CD14-positive monocyte (primary cell): ENCODE results near the gene ASF1A. TPM values are rescaled to one million over a fixed set of nuclear protein-coding genes. Genes with fewer than 3 reads are reported as not detected.
A peak's percentile ranks its signal among the peaks of the same experiment; 100 is the strongest.

Experiments used
- DNase-seq, 3 donors: peaks; one replicate each; pipeline ENCODE4 v3.0.0-alpha.2; 2011 to 2022
- H2AFZ ChIP-seq: 2 replicates; pipeline ENCODE4 v1.6.0; 2012; ENCODE audit warnings: mild to moderate bottlenecking, low read depth, low read length, inconsistent platforms; ENCODE audit not compliant: insufficient read depth, poor library complexity, severe bottlenecking
- H3K27ac ChIP-seq, 2 donors: 1 replicate in 1 of 2; 2 replicates in 1 of 2; pipeline ENCODE4 v1.5.1; 2012 to 2013; ENCODE audit warnings: low read length in 2 of 2, control low read depth in 1 of 2, inconsistent platforms in 1 of 2, low read depth in 1 of 2, mild to moderate bottlenecking in 1 of 2
- H3K27me3 ChIP-seq, 2 donors: one replicate each; pipeline versions ENCODE4 v1.6.0 to v1.6.1; 2011 to 2013; ENCODE audit warnings: low read length in 2 of 2; ENCODE audit not compliant: control insufficient read depth in 2 of 2, insufficient read depth in 2 of 2
- H3K36me3 ChIP-seq, 2 donors: replicated peaks in 1 of 2; 1 replicate in 1 of 2; 2 replicates in 1 of 2; pipeline versions ENCODE4 v1.5.1 to v1.6.1; 2012 to 2013; ENCODE audit warnings: low read length in 2 of 2, control low read depth in 1 of 2, inconsistent platforms in 1 of 2, mild to moderate bottlenecking in 1 of 2; ENCODE audit not compliant: insufficient read depth in 2 of 2, control insufficient read depth in 1 of 2
- H3K4me1 ChIP-seq, 2 donors: 1 replicate in 1 of 2; 2 replicates in 1 of 2; pipeline versions ENCODE4 v1.5.1 to v1.6.1; 2012 to 2013; ENCODE audit warnings: low read length in 2 of 2, control low read depth in 1 of 2, inconsistent platforms in 1 of 2, mild to moderate bottlenecking in 1 of 2, moderate library complexity in 1 of 2; ENCODE audit not compliant: insufficient read depth in 2 of 2, control insufficient read depth in 1 of 2
- H3K4me2 ChIP-seq: replicated peaks from 2 replicates; pipeline ENCODE3; 2012; ENCODE audit warnings: low read length, moderate library complexity, mild to moderate bottlenecking; ENCODE audit not compliant: poor library complexity, severe bottlenecking; ENCODE audit errors: extremely low read depth
- H3K4me3 ChIP-seq, 3 experiments: fragments of 200-600 bp in 1 of 3; sonication (generic) in 1 of 3; replicated peaks in 1 of 3; 1 replicate in 2 of 3; 2 replicates in 1 of 3; pipeline ENCODE4 v1.5.1; 2011 to 2013; ENCODE audit warnings: low read length in 3 of 3, mild to moderate bottlenecking in 3 of 3, control low read depth in 2 of 3, low read depth in 2 of 3, inconsistent platforms in 1 of 3, moderate library complexity in 1 of 3
- H3K79me2 ChIP-seq: 2 replicates; pipeline ENCODE4 v1.6.0; 2012; ENCODE audit warnings: mild to moderate bottlenecking, control low read depth, inconsistent platforms, low read length, moderate library complexity; ENCODE audit not compliant: insufficient read depth
- H3K9ac ChIP-seq: 2 replicates; pipeline ENCODE4 v1.6.0; 2017; ENCODE audit warnings: low read length, mild to moderate bottlenecking; ENCODE audit not compliant: insufficient read depth, poor library complexity, severe bottlenecking
- H3K9me3 ChIP-seq, 2 donors: replicated peaks in 1 of 2; 1 replicate in 1 of 2; 2 replicates in 1 of 2; pipeline versions ENCODE4 v1.5.1 to v1.6.1; 2012 to 2013; ENCODE audit warnings: low read length in 2 of 2, control low read depth in 1 of 2; ENCODE audit not compliant: control insufficient read depth in 1 of 2, insufficient read depth in 1 of 2
- H4K20me1 ChIP-seq: 2 replicates; pipeline ENCODE4 v1.6.0; 2012; ENCODE audit warnings: mild to moderate bottlenecking, low read length, control low read depth, moderate library complexity; ENCODE audit not compliant: insufficient read depth
- H3K27ac Mint-ChIP-seq, 7 donors: one replicate each; pipeline ENCODE4 v1.8.0; 2020; ENCODE audit warnings: mild to moderate bottlenecking in 7 of 7, mixed read lengths in 7 of 7, moderate library complexity in 6 of 7, inconsistent platforms in 2 of 7
- H3K27me3 Mint-ChIP-seq, 3 donors: one replicate each; pipeline ENCODE4 v1.8.0; 2021 to 2022; ENCODE audit warnings: low read depth in 3 of 3, mild to moderate bottlenecking in 3 of 3, mixed read lengths in 3 of 3, moderate library complexity in 3 of 3, inconsistent platforms in 1 of 3
- H3K36me3 Mint-ChIP-seq, 2 donors: one replicate each; pipeline ENCODE4 v1.8.0; 2020; ENCODE audit warnings: mixed read lengths in 2 of 2, inconsistent platforms in 1 of 2, mild to moderate bottlenecking in 1 of 2
- H3K4me1 Mint-ChIP-seq: one replicate; pipeline ENCODE4 v1.8.0; 2020; ENCODE audit warnings: mild to moderate bottlenecking, mixed read lengths
- H3K4me3 Mint-ChIP-seq, 2 donors: one replicate each; pipeline ENCODE4 v1.8.0; 2020; ENCODE audit warnings: mild to moderate bottlenecking in 2 of 2, mixed read lengths in 2 of 2, moderate library complexity in 1 of 2
- H3K9me3 Mint-ChIP-seq, 7 donors: one replicate each; pipeline ENCODE4 v1.8.0; 2020 to 2022; ENCODE audit warnings: mixed read lengths in 7 of 7, mild to moderate bottlenecking in 6 of 7, moderate library complexity in 6 of 7, inconsistent platforms in 2 of 7
- CTCF ChIP-seq: fragments of 200-600 bp; IDR thresholded peaks from one replicate; pipeline ENCODE4 v1.8.0; 2022; ENCODE audit warnings: antibody characterized with exemption, mild to moderate bottlenecking
- WGBS: methylation state at CpG from one replicate; pipeline ENCODE4 v1.1.5; 2013; ENCODE audit warnings: missing lambda C conversion rate; ENCODE audit not compliant: insufficient coverage; 5-methylcytosine and 5-hydroxymethylcytosine counted together
- intact Hi-C, 2 donors: fragments of 100-400 bp; cut with micrococcal nuclease; formaldehyde crosslinking; loops; one replicate each; pipeline versions ENCODE4 v1.15.0 to v1.15.1; 2023
- polyA plus RNA-seq, 3 donors: library from polyadenylated mRNA; depleted of rRNA in 1 of 3; unstranded in 2 of 3; stranded (reverse) in 1 of 3; fragments of 300-500 nt in 2 of 3; fragments of >200 nt in 1 of 3; fragmentation: Illumina TruSeq in 2 of 3; gene quantifications; 1 replicate in 2 of 3; 2 replicates in 1 of 3; pipeline ENCODE4 v1.2.3, GENCODE V29; 2012 to 2021

The ASF1A gene
- polyA plus RNA-seq, 3 donors = 3.1 to 14.4 (median 10.5) TPM

- WGBS = no CpG with 5 or more reads among the region's 2 CpGs
- Histone ChIP-seq H3K36me3 (no peaks in the 10 kb centered on the region), H3K79me2 (peaks cover 60% of the 10 kb centered on the region), H2AFZ (no peak overlapping the region), H3K4me1 (peaks cover 6 to 9% of the 10 kb centered on the region in 2 donors), H3K9ac (no peak overlapping the region), H3K4me3 (no peak overlapping the region), H3K9me3 (no peaks in the 10 kb centered on the region), H3K4me2 (no peak overlapping the region), H3K27ac (no peak overlapping the region), H4K20me1 (peaks cover 74% of the 10 kb centered on the region), H3K27me3 (no peaks in the 10 kb centered on the region)
- Mint-ChIP-seq H3K9me3 (peaks cover 0 to 7% (median 4%) of the 10 kb centered on the region in 7 donors), H3K36me3 (peaks cover 10 to 33% of the 10 kb centered on the region in 2 donors), H3K4me1 (peaks cover 35% of the 10 kb centered on the region), H3K27me3 (no peaks in the 10 kb centered on the region), H3K4me3 (no peak overlapping the region), H3K27ac (no peak overlapping the region)
- no peak for DNase-seq
- intact Hi-C loops = no loop called here
- no peak for TF ChIP-seq CTCF
Measured at GRCh38 chr6:118869350-118869749, 24.6 kb upstream of the ASF1A start.

- H3K4me1 ChIP-seq = peaks cover 0 to 4% of the 10 kb centered on the region in 2 donors
- H3K4me3 ChIP-seq = no peak overlapping the region
- Mint-ChIP-seq H3K9me3 (peaks cover 0 to 7% (median 4%) of the 10 kb centered on the region in 7 donors), H3K27me3 (no peaks in the 10 kb centered on the region), H3K36me3 (peaks cover 10 to 35% of the 10 kb centered on the region in 2 donors), H3K4me1 (peaks cover 29% of the 10 kb centered on the region), H3K27ac (no peak overlapping the region), H3K4me3 (no peak overlapping the region)
- peak overlapping the region in 1 of 2 donors; percentile 30 for H3K27ac ChIP-seq
- H3K4me2 ChIP-seq = no peak overlapping the region
- TF ChIP-seq CTCF = no peak
- H3K27me3 ChIP-seq = no peaks in the 10 kb centered on the region
- no peaks in the 10 kb centered on the region for H3K36me3 ChIP-seq
- no peak overlapping the region for H2AFZ ChIP-seq
- H3K9ac ChIP-seq = no peak overlapping the region
- intact Hi-C loops = no loop called here
- H3K79me2 ChIP-seq = peaks cover 65% of the 10 kb centered on the region
- peaks cover 67% of the 10 kb centered on the region for H4K20me1 ChIP-seq
- DNase-seq = no peak
- WGBS = 100% methylated on average over 1 of the region's 2 CpGs
- no peaks in the 10 kb centered on the region for H3K9me3 ChIP-seq
Measured at GRCh38 chr6:118869894-118870589, 23.9 kb upstream of the ASF1A start.
